ENCODE results near the gene TNS1.

The TNS1 gene

GRCh38 chr2:217931846-217932560 lies 70.8 kb downstream of the TNS1 start:
- no peak for TF ChIP-seq CTCF (IDR thresholded peaks at IDR 0.05; ENCODE audit: low read depth, low read length, missing control alignments)
- DNase-seq (ENCODE audit: low read depth) = no peak
- H3K4me3 ChIP-seq (ENCODE audit: low read depth, low read length) = no peak overlapping the region

- TF ChIP-seq CTCF (IDR thresholded peaks at IDR 0.05; ENCODE audit: low read depth, low read length, missing control alignments) = no peak
- DNase-seq (ENCODE audit: low read depth) = no peak
- no peak overlapping the region for H3K4me3 ChIP-seq (ENCODE audit: low read depth, low read length)
Observed at GRCh38 chr2:217930761-217931563, 71.8 kb downstream of the TNS1 start.

GRCh38 chr2:217929757-217930707 lies 72.8 kb downstream of the TNS1 start:
- DNase-seq (ENCODE audit: low read depth) = no peak
- H3K4me3 ChIP-seq (ENCODE audit: low read depth, low read length) = no peak overlapping the region
- no peak for TF ChIP-seq CTCF (IDR thresholded peaks at IDR 0.05; ENCODE audit: low read depth, low read length, missing control alignments)

GRCh38 chr2:217929272-217929671 lies 73.5 kb downstream of the TNS1 start:
- H3K4me3 ChIP-seq (ENCODE audit: low read depth, low read length) = no peak overlapping the region
- no peak for DNase-seq (ENCODE audit: low read depth)
- TF ChIP-seq CTCF (IDR thresholded peaks at IDR 0.05; ENCODE audit: low read depth, low read length, missing control alignments) = no peak

- H3K4me3 ChIP-seq (ENCODE audit: low read depth, low read length) = no peak overlapping the region
- DNase-seq (ENCODE audit: low read depth) = no peak
- no peak for TF ChIP-seq CTCF (IDR thresholded peaks at IDR 0.05; ENCODE audit: low read depth, low read length, missing control alignments)
Observed at GRCh38 chr2:217928324-217929181, 74.2 kb downstream of the TNS1 start.

Measured in GM12864 (cell line).